ENCODE data around the gene PRLR.

Gene PRLR

GRCh38 chr5:35183556-35183955 lies 46.7 kb downstream of the PRLR start:
- TF ChIP-seq CTCF (IDR thresholded peaks at IDR 0.05; ENCODE audit: extremely low read depth, missing control alignments) = no peak
- no peak for DNase-seq (ENCODE audit: low spot score)

GRCh38 chr5:35182910-35183535 lies 47.3 kb downstream of the PRLR start:
- TF ChIP-seq CTCF (IDR thresholded peaks at IDR 0.05; ENCODE audit: extremely low read depth, missing control alignments) = peak; percentile 58
- peak; percentile 53 for DNase-seq (ENCODE audit: low spot score)

GRCh38 chr5:35182486-35182885 lies 47.8 kb downstream of the PRLR start:
- no peak for DNase-seq (ENCODE audit: low spot score)

GRCh38 chr5:35180046-35180445 lies 50.2 kb downstream of the PRLR start:
- TF ChIP-seq CTCF (IDR thresholded peaks at IDR 0.05; ENCODE audit: extremely low read depth, missing control alignments) = no peak
- no peak for DNase-seq (ENCODE audit: low spot score)

More at GRCh38 chr5:35182486-35182885, 47.8 kb downstream of the PRLR start:
- no peak for TF ChIP-seq CTCF (IDR thresholded peaks at IDR 0.05; ENCODE audit: extremely low read depth, missing control alignments)

GRCh38 chr5:35177783-35178182 lies 52.5 kb downstream of the PRLR start:
- DNase-seq (ENCODE audit: low spot score) = no peak
- TF ChIP-seq CTCF (IDR thresholded peaks at IDR 0.05; ENCODE audit: extremely low read depth, missing control alignments) = no peak

- no peak for DNase-seq (ENCODE audit: low spot score)
- TF ChIP-seq CTCF (IDR thresholded peaks at IDR 0.05; ENCODE audit: extremely low read depth, missing control alignments) = no peak
Observed at GRCh38 chr5:35172533-35172932, 57.8 kb downstream of the PRLR start.

- no peak for DNase-seq (ENCODE audit: low spot score)
- no peak for TF ChIP-seq CTCF (IDR thresholded peaks at IDR 0.05; ENCODE audit: extremely low read depth, missing control alignments)
Observed at GRCh38 chr5:35171991-35172390, 58.3 kb downstream of the PRLR start.

Measured in GM20000 (cell line).